ENCODE measurements around the gene KCNA2. TPM values are rescaled to one million over a fixed set of nuclear protein-coding genes. Genes with fewer than 3 reads are reported as not detected.

Gene KCNA2
- not detected in 2 replicates for total RNA-seq (2016; rRNA removed; fragmentation: Illumina TruSeq; extraction: Trizol)
- not detected in 2 replicates for total RNA-seq (2016; cell fraction: cytosol; rRNA removed; fragmentation: Illumina TruSeq; extraction: Trizol; ENCODE audit: low read depth)
- total RNA-seq (2016; cell fraction: insoluble cytoplasmic fraction; rRNA removed; fragmentation: Illumina TruSeq; extraction: Trizol): not detected in 2 replicates
- not detected in 2 replicates for total RNA-seq (2016; cell fraction: membrane; rRNA removed; fragmentation: Illumina TruSeq; extraction: Trizol)
- total RNA-seq (2016; cell fraction: nucleus; rRNA removed; fragmentation: Illumina TruSeq; extraction: Trizol): not detected in 2 replicates
- not detected in 2 replicates for polyA plus RNA-seq (2011; rRNA removed)
- not detected in 2 replicates for polyA plus RNA-seq (2011; cell fraction: cytosol; rRNA removed)
- not detected in 2 replicates for polyA plus RNA-seq (2011; cell fraction: nucleus; rRNA removed)
- polyA plus RNA-seq (2012): not detected in 2 replicates
- not detected in 2 replicates for polyA plus RNA-seq (2016; cell fraction: cytosol; fragmentation: Illumina TruSeq; extraction: Trizol; ENCODE audit: low read depth)
- polyA plus RNA-seq (2016; cell fraction: insoluble cytoplasmic fraction; fragmentation: Illumina TruSeq; extraction: Trizol; ENCODE audit: low read depth): not detected in 2 replicates
- polyA plus RNA-seq (2016; cell fraction: membrane; fragmentation: Illumina TruSeq; extraction: Trizol; ENCODE audit: low read depth): not detected in 2 replicates
- polyA plus RNA-seq (2016; cell fraction: nucleus; fragmentation: Illumina TruSeq; extraction: Trizol; ENCODE audit: insufficient read depth, low read depth): not detected in 2 replicates
- polyA minus RNA-seq (2011; rRNA and poly(A)+ RNA removed; ENCODE audit: low replicate concordance): not detected in 2 replicates
- polyA minus RNA-seq (2011; cell fraction: cytosol; rRNA and poly(A)+ RNA removed): not detected in 2 replicates
- not detected in 2 replicates for polyA minus RNA-seq (2011; cell fraction: nucleus; rRNA and poly(A)+ RNA removed)
- not detected for Bru-seq, nascent RNA
- not detected for BruChase-seq, experiment 1, labeled RNA remaining after a 6-hour chase
- BruChase-seq, experiment 2, labeled RNA remaining after a 2-hour chase: not detected
- long read RNA-seq, experiment 1: 0 reads
- long read RNA-seq, experiment 2: 0 reads

- WGBS (ENCODE audit: low lambda C conversion rate): 0% methylated on average over 8 of the region's 41 CpGs
- Histone ChIP-seq H3K27me3 (ENCODE audit: control insufficient read depth in 1 of 2, insufficient read depth in 2 of 2, low read length in 2 of 2) (peaks cover 12 to 78% of the 10 kb centered on the region in 2 experiments), H3K4me1 (ENCODE audit: insufficient read depth, low read length) (no peaks in the 10 kb centered on the region; the same call in 1 of the 2 replicates), H4K20me1 (ENCODE audit: insufficient read depth, low read length) (no peaks in the 10 kb centered on the region), H3K36me3 (replicated peaks in 1 of 2; ENCODE audit: control insufficient read depth in 1 of 2, insufficient read depth in 2 of 2, low read length in 2 of 2) (no peaks in the 10 kb centered on the region), H2AFZ (ENCODE audit: low read length) (no peak within 1 kb of the TSS), H3K79me2 (ENCODE audit: insufficient read depth, low read length) (no peaks in the 10 kb centered on the region), H3K9me3 (ENCODE audit: low read length) (no peaks in the 10 kb centered on the region), H3K27ac (ENCODE audit: extremely low read length, insufficient read depth, low read length) (no peak within 1 kb of the TSS), H3K9ac (ENCODE audit: insufficient read depth, low read depth, low read length) (no peak within 1 kb of the TSS), H3K4me2 (ENCODE audit: low read depth, low read length) (peak within 1 kb of the TSS; percentile 42; the same call in 1 of the 2 replicates), H3K4me3 (replicated peaks in 1 of 3; ENCODE audit: insufficient read depth in 1 of 3, low read depth in 2 of 3, low read length in 3 of 3) (peak within 1 kb of the TSS in 2 of 3 experiments; percentile 34 to 40; a peak in 2 of 6 replicates)
- POLR2A ChIA-PET: no interaction called here
- FAIRE-seq (no peak), ATAC-seq (peak; percentile 76), DNase-seq (ENCODE audit: low spot score) (no peak)
- intact Hi-C loops (cut with micrococcal nuclease; ENCODE audit: unreplicated experiment): no loop called here
- no TSS peak for BruUV-seq (replicated peaks)
- TF ChIP-seq GABPB1 (CRISPR knock-in tag; IDR thresholded peaks at IDR 0.05): peak; percentile 15; the same call in 1 of the 2 replicates
- TF ChIP-seq MYPOP (CRISPR knock-in tag; IDR thresholded peaks at IDR 0.05): peak; percentile 88; the same call in 1 of the 2 replicates
- no peak for TF ChIP-seq BRCA1 (CRISPR knock-in tag; IDR thresholded peaks at IDR 0.05)
- 0 out of 2 replicates have a peak, but pooled peaks have one; percentile 7 for TF ChIP-seq CTCF (CRISPR knock-in tag; IDR thresholded peaks at IDR 0.05)
- TF ChIP-seq ZNF335 (CRISPR knock-in tag; IDR thresholded peaks at IDR 0.05): no peak
- peak; percentile 88 for TF ChIP-seq ZNF652 (CRISPR knock-in tag; IDR thresholded peaks at IDR 0.05; ENCODE audit: borderline replicate concordance, low read depth)
- TF ChIP-seq HNRNPLL (IDR thresholded peaks at IDR 0.05; ENCODE audit: low read depth, low read length, poor library complexity, severe bottlenecking): peak; percentile 54
- TF ChIP-seq ZNF556 (CRISPR knock-in tag; IDR thresholded peaks at IDR 0.05; ENCODE audit: borderline replicate concordance): no peak
- no peak for TF ChIP-seq MTA1 (CRISPR knock-in tag; IDR thresholded peaks at IDR 0.05; ENCODE audit: borderline replicate concordance)
- no peak for TF ChIP-seq ZNF33B (CRISPR knock-in tag; IDR thresholded peaks at IDR 0.05)
- CTCF ChIA-PET (ENCODE audit: low intra/inter-chr PET ratio, low total read pairs): no interaction called here
- in situ Hi-C loops (cut with HindIII; ENCODE audit: extremely low pct_ligation_motif_present, low pct_unique_long_range_greater_than_20kb): no loop called here
These were observed at the start of gene KCNA2 for GRCh38 chr1:110605901-110606656. KCNA2 (minus strand) TSS chr1:110606358; CDS start chr1:110604782, 1,576 bp downstream.
